Activated naive CD8-positive, alpha-beta T cell treated with anti-CD3 and anti-CD28 coated beads for 36 hours (primary cell): ENCODE data around the gene SNX11. TPM values are rescaled to one million over a fixed set of nuclear protein-coding genes. Genes with fewer than 3 reads are reported as not detected.

Experiments used
- DNase-seq: peaks from one replicate; pipeline ENCODE4 v3.0.0; 2021
- H3K27ac Mint-ChIP-seq: one replicate; pipeline ENCODE4 v1.8.0; 2022; ENCODE audit warnings: mild to moderate bottlenecking, moderate library complexity, mixed read lengths
- H3K27me3 Mint-ChIP-seq: one replicate; pipeline ENCODE4 v1.8.0; 2022; ENCODE audit warnings: mild to moderate bottlenecking, mixed read lengths
- H3K36me3 Mint-ChIP-seq: one replicate; pipeline ENCODE4 v1.8.0; 2021; ENCODE audit warnings: mild to moderate bottlenecking, mixed read lengths
- H3K4me1 Mint-ChIP-seq: one replicate; pipeline ENCODE4 v1.8.0; 2021; ENCODE audit warnings: mixed read lengths
- H3K4me3 Mint-ChIP-seq: one replicate; pipeline ENCODE4 v1.8.0; 2022; ENCODE audit warnings: mild to moderate bottlenecking, moderate library complexity, mixed read lengths
- H3K9me3 Mint-ChIP-seq: one replicate; pipeline ENCODE4 v1.8.0; 2022; ENCODE audit warnings: mixed read lengths
- total RNA-seq, 2 experiments: library from RNA; stranded (reverse); gene quantifications; one replicate each; pipeline ENCODE4 v1.2.3, GENCODE V29; 2021

Gene SNX11
- total RNA-seq, 2 experiments from 2014 or later: 32.0 to 33.1 TPM

DNA sequence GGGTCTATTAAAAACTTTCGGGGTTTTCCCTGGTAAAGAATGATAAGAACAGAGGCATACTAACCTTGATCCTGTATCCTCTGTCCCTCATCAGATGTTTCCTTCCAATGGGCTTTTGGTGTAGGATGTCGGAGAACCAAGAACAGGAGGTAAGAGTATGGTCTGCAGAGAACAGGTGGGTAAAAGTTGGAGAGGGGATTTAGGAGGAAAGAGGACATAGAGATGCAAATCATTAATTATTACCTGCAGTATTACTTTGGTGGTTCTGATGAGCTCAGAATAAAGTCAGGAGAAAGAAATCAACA, 4.3 kb downstream of the SNX11 start:
- H3K36me3 Mint-ChIP-seq: peaks cover 31% of the 10 kb centered on the region
- peak overlapping the region; percentile 68 for H3K4me3 Mint-ChIP-seq
- peaks cover 46% of the 10 kb centered on the region for H3K4me1 Mint-ChIP-seq
- H3K27ac Mint-ChIP-seq: peak overlapping the region; percentile 89
- peaks cover 3% of the 10 kb centered on the region for H3K9me3 Mint-ChIP-seq
- no peaks in the 10 kb centered on the region for H3K27me3 Mint-ChIP-seq
- DNase-seq: no peak

DNA sequence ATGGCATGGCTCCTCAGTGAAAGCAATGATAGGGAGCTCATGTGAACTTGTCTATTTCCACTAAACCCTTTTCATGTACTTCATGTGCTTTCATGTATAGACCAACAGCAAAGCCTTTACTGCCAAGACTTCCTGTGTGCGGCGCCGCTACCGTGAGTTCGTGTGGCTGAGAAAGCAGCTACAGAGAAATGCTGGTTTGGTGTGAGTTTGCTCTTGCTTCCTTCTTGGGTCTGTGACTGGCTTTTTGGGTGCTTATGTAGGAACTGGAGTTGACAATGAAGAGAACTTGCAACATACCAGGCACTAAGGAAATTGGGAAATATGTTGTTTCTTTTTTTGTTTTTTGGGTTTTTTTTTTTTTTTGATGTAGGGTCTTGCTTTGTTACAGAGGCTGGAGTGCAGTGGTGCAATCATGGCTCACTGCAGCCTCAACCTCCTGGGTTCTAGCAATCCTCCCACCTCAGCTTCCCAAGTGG, 5.7 kb downstream of the SNX11 start:
- peak overlapping the region; percentile 89 for H3K27ac Mint-ChIP-seq
- peak overlapping the region; percentile 51 for H3K4me3 Mint-ChIP-seq
- H3K4me1 Mint-ChIP-seq: peaks cover 46% of the 10 kb centered on the region
- DNase-seq: peak; percentile 48
- H3K27me3 Mint-ChIP-seq: no peaks in the 10 kb centered on the region
- H3K9me3 Mint-ChIP-seq: peaks cover 3% of the 10 kb centered on the region
- H3K36me3 Mint-ChIP-seq: peaks cover 31% of the 10 kb centered on the region

DNA sequence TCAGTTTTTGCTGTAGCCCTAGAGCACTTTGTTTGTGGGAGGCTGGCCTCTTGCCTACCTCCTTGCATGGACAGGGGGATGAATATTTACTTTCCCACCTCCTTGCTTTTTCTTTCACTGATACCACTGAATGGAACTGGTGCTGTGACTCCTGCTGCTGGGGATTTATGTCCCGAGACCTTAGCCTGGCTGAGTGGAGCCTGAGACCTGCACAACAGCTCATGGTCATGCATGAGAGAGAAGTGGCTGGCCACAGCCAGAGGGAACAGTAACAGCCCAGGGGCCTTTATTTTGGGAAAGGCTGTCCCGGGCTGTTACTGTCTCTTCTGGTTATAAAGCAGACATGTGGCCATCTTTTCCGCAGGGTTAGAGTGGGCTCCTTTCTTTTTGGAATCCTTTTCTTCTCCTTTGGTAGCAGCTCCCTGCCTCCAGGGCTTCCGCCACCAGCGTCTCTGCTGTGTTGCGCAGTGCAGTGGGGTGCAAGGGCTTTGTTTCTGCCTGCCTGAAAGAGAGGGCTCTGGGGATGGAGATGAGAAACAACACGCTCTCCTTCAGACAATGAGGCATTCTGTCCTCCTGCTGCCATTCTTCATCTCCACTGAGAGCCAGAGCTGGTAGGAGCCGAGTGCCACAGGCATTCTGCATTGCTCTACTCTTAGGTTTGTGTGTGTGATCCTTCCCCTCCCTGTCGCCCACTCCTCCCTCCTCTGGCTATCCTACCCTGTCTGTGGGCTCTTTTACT, 14.5 kb downstream of the SNX11 start:
- H3K36me3 Mint-ChIP-seq: peaks cover 7% of the 10 kb centered on the region
- no peaks in the 10 kb centered on the region for H3K9me3 Mint-ChIP-seq
- H3K27ac Mint-ChIP-seq: no peak overlapping the region
- no peak for DNase-seq
- H3K4me3 Mint-ChIP-seq: no peak overlapping the region
- H3K27me3 Mint-ChIP-seq: no peaks in the 10 kb centered on the region
- no peaks in the 10 kb centered on the region for H3K4me1 Mint-ChIP-seq

DNA sequence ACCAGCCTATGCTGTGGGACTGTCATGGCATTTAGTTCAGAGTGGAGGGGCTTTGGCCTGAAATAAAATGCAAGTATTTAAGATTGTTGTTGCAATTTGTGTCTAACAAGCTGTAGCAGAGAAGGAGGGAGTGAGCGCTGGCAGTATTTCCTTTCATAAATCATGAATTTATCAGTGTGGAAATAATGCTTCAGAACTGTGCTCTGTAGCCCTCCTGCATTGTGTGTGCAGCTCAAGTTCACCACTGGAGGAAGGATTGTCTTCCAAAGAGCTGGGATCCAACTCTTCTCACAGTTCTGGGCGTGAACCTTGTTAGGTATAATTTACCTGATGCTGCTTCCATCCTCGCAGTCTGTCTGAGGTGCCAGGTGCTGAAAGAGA, 15.1 kb downstream of the SNX11 start:
- no peaks in the 10 kb centered on the region for H3K27me3 Mint-ChIP-seq
- no peak for DNase-seq
- no peak overlapping the region for H3K4me3 Mint-ChIP-seq
- peaks cover 7% of the 10 kb centered on the region for H3K36me3 Mint-ChIP-seq
- H3K4me1 Mint-ChIP-seq: no peaks in the 10 kb centered on the region
- H3K27ac Mint-ChIP-seq: no peak overlapping the region
- no peaks in the 10 kb centered on the region for H3K9me3 Mint-ChIP-seq

DNA sequence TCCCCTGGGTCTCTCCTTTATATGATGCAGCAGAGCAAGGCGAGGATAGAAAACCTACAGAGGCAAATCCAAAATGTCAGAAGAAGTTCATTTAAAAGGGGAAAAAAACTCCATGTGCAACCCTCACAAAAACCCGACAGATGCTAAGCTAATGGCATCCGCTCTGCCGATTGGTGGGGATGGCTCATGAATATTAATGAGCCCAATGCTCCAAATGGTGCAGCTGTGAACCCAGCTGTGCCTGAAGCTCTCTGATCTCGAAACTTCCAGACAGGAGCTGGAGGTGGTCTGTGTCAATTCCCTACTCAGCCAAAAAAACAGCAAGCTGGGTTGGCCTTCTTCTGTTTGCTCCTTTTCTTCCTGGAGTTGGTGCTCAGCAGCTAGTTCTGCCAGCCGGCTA, 15.5 kb downstream of the SNX11 start:
- peaks cover 7% of the 10 kb centered on the region for H3K36me3 Mint-ChIP-seq
- H3K4me3 Mint-ChIP-seq: no peak overlapping the region

DNA sequence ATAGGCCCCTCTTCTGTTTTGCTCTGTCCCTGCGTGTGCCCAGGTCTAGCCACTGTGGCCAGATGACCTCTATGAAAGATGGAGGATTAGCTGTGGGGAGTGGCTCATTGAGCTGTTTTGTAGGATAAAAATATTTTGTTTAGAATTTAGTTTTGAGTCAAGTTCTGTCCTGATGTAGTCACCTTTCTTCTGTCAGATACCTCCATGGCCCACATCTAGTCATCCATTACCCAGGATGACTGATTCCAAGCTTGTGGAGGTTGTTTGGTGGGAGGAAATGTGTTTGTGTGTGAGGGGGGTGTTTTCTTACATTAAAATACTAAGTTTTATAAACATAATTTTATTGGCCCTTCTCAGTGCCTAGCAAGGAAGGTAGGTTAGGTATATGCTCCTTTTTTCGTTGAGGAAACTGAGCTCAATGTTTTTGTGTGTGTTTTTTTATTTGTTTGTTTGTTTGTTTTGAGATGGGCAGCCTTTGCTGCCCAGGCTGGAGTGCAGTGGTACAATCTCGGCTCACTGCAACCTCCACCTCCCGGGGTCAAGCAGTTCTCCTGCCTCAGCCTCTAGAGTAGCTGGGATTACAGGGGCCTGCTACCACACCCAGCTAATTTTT, 16.3 kb downstream of the SNX11 start:
- Mint-ChIP-seq H3K27me3 (no peaks in the 10 kb centered on the region), H3K27ac (no peak overlapping the region)
- no peak for DNase-seq

More for the DNA sequence above, 15.5 kb downstream of the SNX11 start:
- no peak for DNase-seq
- Mint-ChIP-seq H3K9me3 (no peaks in the 10 kb centered on the region), H3K27ac (no peak overlapping the region), H3K27me3 (no peaks in the 10 kb centered on the region), H3K4me1 (no peaks in the 10 kb centered on the region)

DNA sequence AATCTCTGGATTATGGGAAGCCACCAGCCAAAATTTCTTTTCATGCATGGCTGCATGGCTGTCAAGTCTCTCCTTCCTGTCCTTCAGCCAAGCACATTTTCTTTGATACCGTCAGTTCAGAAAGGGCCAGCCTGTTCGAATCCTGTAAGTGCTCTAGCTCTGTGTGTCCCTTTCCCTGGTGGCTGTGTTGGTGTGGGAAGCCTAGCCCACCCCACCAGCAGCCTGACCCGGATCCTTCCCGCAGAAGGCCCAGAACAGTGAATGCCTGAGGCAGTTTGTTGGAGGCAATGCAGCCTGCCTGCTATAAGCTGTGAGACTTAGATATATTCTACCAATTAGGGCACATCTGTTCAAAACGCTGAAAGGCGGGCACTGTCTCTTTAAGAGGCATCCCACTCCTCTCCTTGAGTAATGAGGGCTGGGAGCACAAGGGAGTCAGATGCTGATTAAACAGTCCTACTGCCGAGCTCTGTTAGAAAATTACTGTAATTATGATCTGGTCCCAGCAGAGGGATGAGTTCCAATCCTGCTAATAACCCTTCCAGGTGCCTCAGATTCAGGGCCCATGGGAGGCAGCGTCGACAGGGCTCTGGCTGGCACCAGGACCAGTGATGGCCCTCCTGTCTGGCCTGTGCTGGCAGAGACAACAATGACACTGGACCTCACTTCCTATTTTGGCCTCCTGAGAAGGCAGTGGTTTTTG, 18.4 kb downstream of the SNX11 start:
- H3K27ac Mint-ChIP-seq: no peak overlapping the region
- H3K36me3 Mint-ChIP-seq: peaks cover 5% of the 10 kb centered on the region

More for the DNA sequence above, 16.3 kb downstream of the SNX11 start:
- peaks cover 7% of the 10 kb centered on the region for H3K36me3 Mint-ChIP-seq
- H3K4me1 Mint-ChIP-seq: no peaks in the 10 kb centered on the region
- H3K9me3 Mint-ChIP-seq: no peaks in the 10 kb centered on the region
- H3K4me3 Mint-ChIP-seq: no peak overlapping the region

DNA sequence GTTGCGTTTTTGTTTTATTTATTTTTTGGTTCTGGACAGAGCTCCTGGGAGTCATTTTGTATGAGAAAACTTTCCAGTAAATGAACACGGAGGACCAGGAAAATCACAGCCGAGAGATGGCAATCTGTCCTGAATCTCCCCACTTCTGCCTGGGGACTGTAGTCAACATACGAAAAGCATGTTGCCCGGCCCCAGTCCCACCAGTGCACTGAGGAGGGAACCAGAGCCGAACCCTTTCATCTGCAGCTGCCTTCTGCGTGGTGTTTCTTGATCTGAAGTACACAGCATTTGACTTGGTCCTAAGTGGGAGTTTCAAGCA, 18.9 kb downstream of the SNX11 start:
- Mint-ChIP-seq H3K4me3 (no peak overlapping the region), H3K36me3 (peaks cover 5% of the 10 kb centered on the region), H3K27ac (no peak overlapping the region), H3K4me1 (no peaks in the 10 kb centered on the region), H3K9me3 (no peaks in the 10 kb centered on the region), H3K27me3 (no peaks in the 10 kb centered on the region)
- DNase-seq: no peak

More for the DNA sequence above, 18.4 kb downstream of the SNX11 start:
- DNase-seq: no peak
- H3K27me3 Mint-ChIP-seq: no peaks in the 10 kb centered on the region
- H3K9me3 Mint-ChIP-seq: no peaks in the 10 kb centered on the region
- H3K4me3 Mint-ChIP-seq: no peak overlapping the region
- H3K4me1 Mint-ChIP-seq: no peaks in the 10 kb centered on the region

DNA sequence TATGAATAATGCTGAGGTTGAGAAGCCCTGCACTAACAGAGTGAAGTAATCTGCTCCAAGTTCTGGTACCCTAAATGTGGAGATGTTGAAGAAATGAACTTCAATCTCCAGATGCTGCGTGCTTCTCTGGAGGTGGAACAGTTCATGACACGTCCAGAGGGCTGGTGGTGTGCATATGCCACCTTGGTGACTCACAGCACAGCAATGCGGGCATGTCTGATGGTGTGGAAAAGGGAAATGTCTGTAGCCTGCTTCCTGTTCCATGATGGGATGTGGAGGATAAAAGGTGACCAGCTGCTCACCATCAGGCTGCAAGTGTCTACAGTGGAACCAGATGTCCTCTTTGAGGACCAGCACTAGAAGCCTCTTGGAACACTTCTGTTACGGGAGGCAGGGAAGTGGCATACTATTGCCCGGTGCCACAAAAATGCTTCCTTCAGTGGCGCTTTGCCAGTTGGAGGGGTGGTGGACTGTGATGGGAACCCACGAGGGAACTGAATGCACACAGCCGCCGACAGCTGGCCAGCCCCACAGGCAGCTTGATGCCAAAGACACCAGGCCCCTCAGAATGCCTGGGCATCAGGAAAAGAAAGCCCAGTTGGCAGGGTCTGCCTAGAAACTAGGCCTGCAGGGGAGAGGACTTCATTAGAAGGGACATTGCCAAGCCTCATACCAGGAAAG, 19.9 kb downstream of the SNX11 start:
- no peak for DNase-seq
- Mint-ChIP-seq H3K4me1 (no peaks in the 10 kb centered on the region), H3K27ac (no peak overlapping the region), H3K27me3 (no peaks in the 10 kb centered on the region), H3K4me3 (no peak overlapping the region), H3K9me3 (no peaks in the 10 kb centered on the region), H3K36me3 (peaks cover 4% of the 10 kb centered on the region)

DNA sequence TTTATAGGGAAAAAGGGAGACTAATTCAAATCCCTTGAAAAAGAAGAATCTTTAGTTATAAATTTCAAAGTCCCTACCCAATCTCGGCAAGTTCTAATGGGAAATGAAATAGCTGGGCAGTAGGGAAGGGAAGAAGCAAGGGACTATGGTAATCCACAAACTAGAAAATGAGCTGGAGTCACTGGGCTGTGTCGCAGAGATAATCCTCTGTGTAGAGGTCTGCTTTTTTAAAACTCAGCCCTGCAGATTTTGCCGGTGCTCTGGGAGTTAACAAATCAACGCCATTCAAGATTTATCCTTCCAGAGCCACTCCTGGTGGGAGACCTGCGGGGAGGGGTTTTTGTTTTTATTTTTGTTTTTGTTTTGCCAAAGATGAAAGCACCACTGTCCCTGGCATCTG, 20.8 kb downstream of the SNX11 start:
- no peak overlapping the region for H3K4me3 Mint-ChIP-seq
- H3K27ac Mint-ChIP-seq: no peak overlapping the region
- no peak for DNase-seq
- H3K36me3 Mint-ChIP-seq: peaks cover 3% of the 10 kb centered on the region
- no peaks in the 10 kb centered on the region for H3K9me3 Mint-ChIP-seq
- H3K4me1 Mint-ChIP-seq: no peaks in the 10 kb centered on the region
- H3K27me3 Mint-ChIP-seq: no peaks in the 10 kb centered on the region

DNA sequence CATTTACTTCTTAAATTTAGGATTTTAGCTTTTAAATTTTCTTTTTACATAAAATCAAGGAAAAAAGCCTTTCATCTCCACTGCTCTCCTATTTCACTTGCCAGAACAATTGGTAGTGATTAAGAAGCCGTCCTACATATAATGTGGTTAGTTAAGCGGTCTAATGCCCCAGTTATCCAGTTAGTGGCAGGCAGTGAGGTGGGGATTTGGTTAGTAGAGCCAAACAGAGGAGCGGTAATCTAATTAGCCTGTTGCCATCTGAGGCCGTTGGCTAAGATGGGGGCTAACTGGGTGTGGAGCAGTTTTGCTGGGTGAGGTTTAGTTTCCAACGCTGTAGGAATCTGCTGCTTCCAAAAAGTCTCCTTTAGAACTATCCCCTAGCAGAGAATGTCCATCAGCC, 22.4 kb downstream of the SNX11 start:
- Mint-ChIP-seq H3K27me3 (no peaks in the 10 kb centered on the region), H3K27ac (no peak overlapping the region), H3K36me3 (no peaks in the 10 kb centered on the region), H3K9me3 (no peaks in the 10 kb centered on the region), H3K4me3 (no peak overlapping the region), H3K4me1 (no peaks in the 10 kb centered on the region)
- DNase-seq: no peak

DNA sequence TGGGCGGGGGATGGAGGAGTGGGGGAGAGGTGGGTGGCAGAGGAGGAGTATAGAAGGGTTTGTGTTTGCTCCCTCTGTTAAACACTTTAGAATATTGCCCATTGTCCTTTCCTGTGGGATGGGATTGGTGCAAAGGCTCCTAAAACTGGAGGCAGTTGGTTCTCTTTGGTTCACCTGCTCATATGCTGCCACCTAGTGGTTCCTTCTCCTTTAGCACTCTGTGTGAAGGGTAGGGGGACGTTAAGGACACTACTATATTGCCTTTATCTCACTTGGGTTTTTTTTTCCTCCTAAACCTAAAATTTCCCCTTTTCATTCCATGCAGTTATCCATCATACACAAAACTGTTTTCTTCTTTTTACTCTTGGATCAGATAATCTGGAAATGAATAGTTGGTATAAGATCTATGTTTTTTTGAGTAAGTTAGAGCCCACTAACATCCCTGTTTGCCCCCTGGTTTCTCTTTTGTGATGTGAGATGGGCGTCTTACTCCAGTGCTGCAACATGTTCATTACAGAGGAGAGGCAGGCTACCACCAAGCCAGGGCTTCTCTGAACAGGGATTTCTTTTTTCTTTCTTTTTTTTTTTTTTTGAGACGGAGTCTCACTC, 23.8 kb downstream of the SNX11 start:
- H3K27me3 Mint-ChIP-seq: no peaks in the 10 kb centered on the region
- DNase-seq: peak; percentile 26
- no peak overlapping the region for H3K4me3 Mint-ChIP-seq
- H3K36me3 Mint-ChIP-seq: no peaks in the 10 kb centered on the region
- H3K4me1 Mint-ChIP-seq: no peaks in the 10 kb centered on the region
- H3K27ac Mint-ChIP-seq: no peak overlapping the region
- H3K9me3 Mint-ChIP-seq: no peaks in the 10 kb centered on the region

DNA sequence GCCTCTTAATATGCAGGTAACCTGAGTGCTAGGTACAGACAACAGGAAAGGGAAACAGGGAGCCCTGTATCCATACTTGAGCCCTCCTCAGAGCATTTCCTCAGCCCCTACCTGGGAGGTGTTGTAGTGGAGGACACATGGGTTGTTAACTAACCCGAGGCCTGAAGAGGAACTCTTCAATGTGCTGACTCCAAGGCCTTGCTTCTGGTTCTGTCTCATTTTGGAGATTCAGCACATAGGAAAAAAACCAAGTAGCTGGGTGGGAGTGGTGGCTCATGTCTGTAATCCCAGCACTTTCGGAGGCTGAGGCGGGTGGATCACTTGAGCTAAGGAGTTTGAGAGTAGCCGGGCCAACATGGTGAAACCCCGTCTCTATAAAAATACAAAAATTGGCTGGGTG, 24.8 kb downstream of the SNX11 start:
- no peaks in the 10 kb centered on the region for H3K36me3 Mint-ChIP-seq
- no peaks in the 10 kb centered on the region for H3K27me3 Mint-ChIP-seq
- no peaks in the 10 kb centered on the region for H3K9me3 Mint-ChIP-seq
- peaks cover 2% of the 10 kb centered on the region for H3K4me1 Mint-ChIP-seq
- H3K27ac Mint-ChIP-seq: no peak overlapping the region
- no peak overlapping the region for H3K4me3 Mint-ChIP-seq
- DNase-seq: no peak

DNA sequence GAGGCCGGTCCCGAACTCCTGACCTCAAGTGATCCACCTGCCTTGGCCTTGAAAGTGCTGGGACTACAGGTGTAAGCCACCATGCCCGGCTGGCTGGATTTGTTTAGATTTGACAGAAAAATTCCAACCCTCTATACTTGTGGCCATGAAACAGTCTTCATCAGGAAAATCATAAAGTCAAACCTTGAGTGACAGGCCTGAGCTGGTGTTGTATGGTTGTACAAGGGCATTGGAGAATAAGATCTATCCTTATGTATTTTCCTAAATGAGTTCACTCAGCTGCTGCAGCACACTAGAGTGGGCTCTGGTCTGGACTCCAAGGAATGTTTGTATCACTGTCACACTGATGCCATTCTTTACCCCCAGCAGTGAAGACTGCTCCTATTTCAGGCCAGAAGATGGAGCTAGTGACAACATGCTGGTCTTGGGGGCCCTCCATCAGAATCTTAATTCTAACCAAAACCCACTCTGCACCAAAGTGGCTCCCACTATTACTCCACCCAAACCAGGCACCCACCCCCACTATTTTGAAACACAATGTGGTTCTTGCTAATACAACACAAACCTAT, 27.4 kb downstream of the SNX11 start:
- DNase-seq: no peak
- Mint-ChIP-seq H3K4me3 (no peak overlapping the region), H3K9me3 (no peaks in the 10 kb centered on the region), H3K27me3 (no peaks in the 10 kb centered on the region), H3K27ac (no peak overlapping the region), H3K36me3 (no peaks in the 10 kb centered on the region), H3K4me1 (peaks cover 7% of the 10 kb centered on the region)

DNA sequence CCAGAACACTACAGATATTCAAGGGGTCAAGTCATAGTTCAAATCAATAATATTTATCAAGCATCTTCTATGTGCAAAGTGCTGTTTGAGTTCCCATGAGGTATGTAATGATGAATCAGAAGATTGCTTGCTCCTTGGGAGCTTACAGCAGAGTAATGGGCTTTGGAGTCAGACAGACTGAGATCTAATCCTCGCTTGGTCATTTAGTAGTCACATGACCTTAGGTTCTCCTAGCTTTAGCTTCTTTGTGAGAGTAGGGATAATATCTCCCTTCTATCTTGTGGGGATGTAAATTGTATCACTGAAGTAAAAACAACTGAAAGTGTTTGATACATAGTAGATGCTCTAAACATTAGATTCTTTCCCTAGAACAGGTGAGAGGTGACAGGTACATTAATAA, 30.1 kb downstream of the SNX11 start:
- peaks cover 4% of the 10 kb centered on the region for H3K36me3 Mint-ChIP-seq
- no peak for DNase-seq
- no peaks in the 10 kb centered on the region for H3K9me3 Mint-ChIP-seq
- peak overlapping the region; percentile 6 for H3K27ac Mint-ChIP-seq
- H3K4me1 Mint-ChIP-seq: peaks cover 13% of the 10 kb centered on the region
- no peaks in the 10 kb centered on the region for H3K27me3 Mint-ChIP-seq
- H3K4me3 Mint-ChIP-seq: no peak overlapping the region
